HUES64 (cell line): ENCODE data around the gene ZP2.

Experiments used
- H3K27ac ChIP-seq: 2 replicates; pipeline ENCODE4 v1.7.0; 2013; ENCODE audit warnings: low read depth, low read length, inconsistent platforms
- H3K27me3 ChIP-seq: 2 replicates; pipeline ENCODE4 v1.6.1; 2013; ENCODE audit warnings: mild to moderate bottlenecking, low read length; ENCODE audit not compliant: insufficient read depth
- H3K36me3 ChIP-seq: 2 replicates; pipeline ENCODE4 v1.6.1; 2013; ENCODE audit warnings: mild to moderate bottlenecking, low read length; ENCODE audit not compliant: insufficient read depth
- H3K4me1 ChIP-seq: 2 replicates; pipeline ENCODE4 v1.6.1; 2013; ENCODE audit warnings: mild to moderate bottlenecking, low read length, moderate library complexity; ENCODE audit not compliant: insufficient read depth
- H3K4me3 ChIP-seq: 2 replicates; pipeline ENCODE4 v1.5.1; 2013; ENCODE audit warnings: mild to moderate bottlenecking, low read length, moderate library complexity
- H3K9ac ChIP-seq: 2 replicates; pipeline ENCODE4 v1.6.1; 2013; ENCODE audit warnings: mild to moderate bottlenecking, low read depth, low read length
- H3K9me3 ChIP-seq: 2 replicates; pipeline ENCODE4 v1.6.1; 2013; ENCODE audit warnings: low read depth, low read length; ENCODE audit not compliant: insufficient read depth
- whole genome bisulfite sequencing: fragments of 150-250, 120-280 bp; methylation state at CpG from one replicate; pipeline ENCODE4 v1.1.7; 2013; ENCODE audit warnings: missing lambda C conversion rate; 5-methylcytosine and 5-hydroxymethylcytosine counted together

ZP2 gene

GRCh38 chr16:21190599-21190998, 20.8 kb downstream of the ZP2 start:
- H3K4me3 ChIP-seq, result no peak overlapping the region
- 0 out of 2 replicates have a peak, but pooled peaks cover 2% of the 10 kb centered on the region for H3K4me1 ChIP-seq
- no peak overlapping the region for H3K27ac ChIP-seq
- no peak overlapping the region for H3K9ac ChIP-seq
- no peaks in the 10 kb centered on the region; the same call in 1 of the 2 replicates for H3K27me3 ChIP-seq
- H3K36me3 ChIP-seq, result no peaks in the 10 kb centered on the region
- 0 out of 2 replicates have a peak, but pooled peaks cover 4% of the 10 kb centered on the region for H3K9me3 ChIP-seq

- Histone ChIP-seq H3K27me3 (no peaks in the 10 kb centered on the region; the same call in 1 of the 2 replicates), H3K4me1 (0 out of 2 replicates have a peak, but pooled peaks cover 2% of the 10 kb centered on the region), H3K4me3 (no peak overlapping the region), H3K9ac (no peak overlapping the region), H3K9me3 (0 out of 2 replicates have a peak, but pooled peaks cover 4% of the 10 kb centered on the region), H3K27ac (no peak overlapping the region), H3K36me3 (no peaks in the 10 kb centered on the region)
- 98% methylated on average over 4 of the region's 4 CpGs for WGBS
These were observed 21.4 kb downstream of the ZP2 start for GRCh38 chr16:21190013-21190412.

GRCh38 chr16:21189311-21189710, 22.1 kb downstream of the ZP2 start:
- Histone ChIP-seq H3K4me3 (no peak overlapping the region), H3K9ac (no peak overlapping the region), H3K36me3 (no peaks in the 10 kb centered on the region), H3K4me1 (0 out of 2 replicates have a peak, but pooled peaks cover 2% of the 10 kb centered on the region), H3K27me3 (no peaks in the 10 kb centered on the region; the same call in 1 of the 2 replicates), H3K27ac (no peak overlapping the region), H3K9me3 (0 out of 2 replicates have a peak, but pooled peaks cover 4% of the 10 kb centered on the region)
- WGBS, result 93% methylated on average over 5 of the region's 5 CpGs

- H3K9me3 ChIP-seq, result peaks cover 21% of the 10 kb centered on the region
- no peak overlapping the region for H3K9ac ChIP-seq
- no peaks in the 10 kb centered on the region; the same call in 1 of the 2 replicates for H3K27me3 ChIP-seq
- no peak overlapping the region for H3K27ac ChIP-seq
- peaks cover 14% of the 10 kb centered on the region for H3K36me3 ChIP-seq
- no peak overlapping the region for H3K4me3 ChIP-seq
- 0 out of 2 replicates have a peak, but pooled peaks cover 2% of the 10 kb centered on the region for H3K4me1 ChIP-seq
- 85% methylated on average over 4 of the region's 4 CpGs for WGBS
These were observed 25.1 kb downstream of the ZP2 start for GRCh38 chr16:21186326-21186691.

GRCh38 chr16:21185659-21186325, 25.6 kb downstream of the ZP2 start:
- H3K27ac ChIP-seq, result no peak overlapping the region
- H3K9me3 ChIP-seq, result peaks cover 23% of the 10 kb centered on the region
- H3K9ac ChIP-seq, result no peak overlapping the region
- no peaks in the 10 kb centered on the region; the same call in 1 of the 2 replicates for H3K27me3 ChIP-seq
- H3K36me3 ChIP-seq, result peaks cover 19% of the 10 kb centered on the region
- 0 out of 2 replicates have a peak, but pooled peaks cover 2% of the 10 kb centered on the region for H3K4me1 ChIP-seq
- WGBS, result 96% methylated on average over 12 of the region's 12 CpGs
- no peak overlapping the region for H3K4me3 ChIP-seq

GRCh38 chr16:21184834-21185233, 26.5 kb downstream of the ZP2 start:
- WGBS, result 81% methylated on average over 3 of the region's 3 CpGs
- H3K9me3 ChIP-seq, result peaks cover 21% of the 10 kb centered on the region

GRCh38 chr16:21183995-21184394, 27.4 kb downstream of the ZP2 start:
- H3K4me3 ChIP-seq, result no peak overlapping the region
- H3K4me1 ChIP-seq, result 0 out of 2 replicates have a peak, but pooled peaks cover 2% of the 10 kb centered on the region
- no peaks in the 10 kb centered on the region for H3K27me3 ChIP-seq
- WGBS, result 84% methylated on average over 3 of the region's 3 CpGs
- H3K9ac ChIP-seq, result no peak overlapping the region
- peaks cover 20% of the 10 kb centered on the region for H3K9me3 ChIP-seq
- peaks cover 36% of the 10 kb centered on the region for H3K36me3 ChIP-seq
- H3K27ac ChIP-seq, result no peak overlapping the region

More at GRCh38 chr16:21184834-21185233, 26.5 kb downstream of the ZP2 start:
- Histone ChIP-seq H3K4me1 (0 out of 2 replicates have a peak, but pooled peaks cover 2% of the 10 kb centered on the region), H3K27ac (no peak overlapping the region), H3K36me3 (peaks cover 27% of the 10 kb centered on the region), H3K4me3 (no peak overlapping the region), H3K27me3 (no peaks in the 10 kb centered on the region; the same call in 1 of the 2 replicates), H3K9ac (no peak overlapping the region)

- Histone ChIP-seq H3K27ac (no peak overlapping the region), H3K9ac (no peak overlapping the region), H3K4me1 (no peaks in the 10 kb centered on the region), H3K27me3 (no peaks in the 10 kb centered on the region), H3K36me3 (peaks cover 70% of the 10 kb centered on the region), H3K4me3 (no peak overlapping the region), H3K9me3 (peaks cover 22% of the 10 kb centered on the region)
- WGBS, result 96% methylated on average over 3 of the region's 3 CpGs
These were observed 31.4 kb downstream of the ZP2 start for GRCh38 chr16:21179983-21180365.

- no peak overlapping the region for H3K4me3 ChIP-seq
- H3K36me3 ChIP-seq, result peaks cover 77% of the 10 kb centered on the region
- H3K4me1 ChIP-seq, result no peaks in the 10 kb centered on the region
- no peak overlapping the region for H3K27ac ChIP-seq
- peaks cover 22% of the 10 kb centered on the region for H3K9me3 ChIP-seq
- no peak overlapping the region for H3K9ac ChIP-seq
- 93% methylated on average over 12 of the region's 13 CpGs for WGBS
- H3K27me3 ChIP-seq, result no peaks in the 10 kb centered on the region
These were observed 32.0 kb downstream of the ZP2 start for GRCh38 chr16:21179126-21179982.

- H3K27me3 ChIP-seq, result no peaks in the 10 kb centered on the region
- H3K27ac ChIP-seq, result no peak overlapping the region
- WGBS, result 96% methylated on average over 1 of the region's 1 CpG
- H3K9me3 ChIP-seq, result 0 out of 2 replicates have a peak, but pooled peaks cover 3% of the 10 kb centered on the region
- peaks cover 93% of the 10 kb centered on the region for H3K36me3 ChIP-seq
- no peak overlapping the region for H3K4me3 ChIP-seq
- no peaks in the 10 kb centered on the region for H3K4me1 ChIP-seq
- H3K9ac ChIP-seq, result no peak overlapping the region
These were observed 36.0 kb downstream of the ZP2 start for GRCh38 chr16:21175397-21175796.

GRCh38 chr16:21172650-21173049, 38.7 kb downstream of the ZP2 start:
- 96% methylated on average over 3 of the region's 3 CpGs for WGBS
- H3K9ac ChIP-seq, result no peak overlapping the region
- H3K36me3 ChIP-seq, result peaks cover 81% of the 10 kb centered on the region
- H3K27me3 ChIP-seq, result no peaks in the 10 kb centered on the region
- H3K9me3 ChIP-seq, result no peaks in the 10 kb centered on the region
- no peak overlapping the region for H3K4me3 ChIP-seq
- H3K4me1 ChIP-seq, result no peaks in the 10 kb centered on the region
- no peak overlapping the region for H3K27ac ChIP-seq
